ENCODE results near the gene PET117.
"Not testable (repeated sequence)": the region's sequence is repeated elsewhere in the genome, so short reads cannot be mapped to it uniquely, and the experiment has no call there.

PET117 gene

GRCh38 chr20:18164356-18164755, 26.7 kb downstream of the PET117 start:
- DNase-seq (ENCODE audit: low read depth), result no peak

GRCh38 chr20:18165553-18165952, 27.9 kb downstream of the PET117 start:
- DNase-seq (ENCODE audit: low read depth), result no peak

GRCh38 chr20:18166241-18166881, 28.7 kb downstream of the PET117 start:
- no peak for DNase-seq (ENCODE audit: low read depth)

- no peak for DNase-seq (ENCODE audit: low read depth)
Measured at GRCh38 chr20:18166950-18167349, 29.3 kb downstream of the PET117 start.

GRCh38 chr20:18172379-18172778, 34.7 kb downstream of the PET117 start:
- DNase-seq (ENCODE audit: low read depth), result no peak

- no peak for DNase-seq (ENCODE audit: low read depth)
Measured at GRCh38 chr20:18174906-18175683, 37.4 kb downstream of the PET117 start.

- DNase-seq (ENCODE audit: low read depth), result no peak
Measured at GRCh38 chr20:18176318-18176785, 38.7 kb downstream of the PET117 start.

- DNase-seq (ENCODE audit: low read depth), result not testable (repeated sequence)
Measured at GRCh38 chr20:18180366-18180765, 42.7 kb downstream of the PET117 start.

GRCh38 chr20:18180815-18181214, 43.2 kb downstream of the PET117 start:
- no peak for DNase-seq (ENCODE audit: low read depth)

- no peak for DNase-seq (ENCODE audit: low read depth)
Measured at GRCh38 chr20:18187020-18187419, 49.4 kb downstream of the PET117 start.

GRCh38 chr20:18188434-18188833, 50.8 kb downstream of the PET117 start:
- no peak for DNase-seq (ENCODE audit: low read depth)

- DNase-seq (ENCODE audit: low read depth), result no peak
Measured at GRCh38 chr20:18190338-18191233, 52.9 kb downstream of the PET117 start.

GRCh38 chr20:18191306-18191705, 53.6 kb downstream of the PET117 start:
- no peak for DNase-seq (ENCODE audit: low read depth)
